Measurements from ENCODE around the gene MVB12B. TPM values are rescaled to one million over a fixed set of nuclear protein-coding genes. Genes with fewer than 3 reads are reported as not detected.

MVB12B gene
- total and polyA plus RNA-seq, 2 of the 8 experiments (the other 6 are each of a cell fraction or from before 2014, with no cell fraction given): 2.6 to 5.0 TPM

GRCh38 chr9:126354887-126355770 is 28.5 kb downstream of the MVB12B start (continued):
- TF ChIP-seq CHD7 (IDR thresholded peaks at IDR 0.05; ENCODE audit: insufficient replicate concordance, low read length): no peak
- TF ChIP-seq TAF7 (optimal IDR thresholded peaks at IDR 0.05; ENCODE audit: borderline replicate concordance, low read depth, low read length): no peak
- no peak for TF ChIP-seq GTF2F1 (IDR thresholded peaks at IDR 0.05; ENCODE audit: borderline replicate concordance, low read depth, low read length)
- TF ChIP-seq HDAC2 (IDR thresholded peaks at IDR 0.05; ENCODE audit: borderline replicate concordance in 1 of 2, low read depth in 2 of 2, low read length in 2 of 2): no peak
- no peak for TF ChIP-seq CREB1 (IDR thresholded peaks at IDR 0.05)
- TF ChIP-seq SAP30 (IDR thresholded peaks at IDR 0.05; ENCODE audit: insufficient read depth, insufficient replicate concordance, low read length): no peak
